ENCODE results near the gene GLT6D1.

GRCh38 chr9:135619599-135619886 lies 19.8 kb downstream of the GLT6D1 start:
- TF ChIP-seq POLR2A (IDR thresholded peaks at IDR 0.05), result no peak
- no peak for TF ChIP-seq CTCF (IDR thresholded peaks at IDR 0.05)
- TF ChIP-seq EP300 (IDR thresholded peaks at IDR 0.05), result no peak
